ENCODE measurements around the gene SWT1. TPM values are rescaled to one million over a fixed set of nuclear protein-coding genes. Genes with fewer than 3 reads are reported as not detected.

The SWT1 gene
- total and polyA plus RNA-seq, 2 of the 4 experiments (the other 2 are of a cell fraction), result 0.82 to 2.7 TPM

DNA sequence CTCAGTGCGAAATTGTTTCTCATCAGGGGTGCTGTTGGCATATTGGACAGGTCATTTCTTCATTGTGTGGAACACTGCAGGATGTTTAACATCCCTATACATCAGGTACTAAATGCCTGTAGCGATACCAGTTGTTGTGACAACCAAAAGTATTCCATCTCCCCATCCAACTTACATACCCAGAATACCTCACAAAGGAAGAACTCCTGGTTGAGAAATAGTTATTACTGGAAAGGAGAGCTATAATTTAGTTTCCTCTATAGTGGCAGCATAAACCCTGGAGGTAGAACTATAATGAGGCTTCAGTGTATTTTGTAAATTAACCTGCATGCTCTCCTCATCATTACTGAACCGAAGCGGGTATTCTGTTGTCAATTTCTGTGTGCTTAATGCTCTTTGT lies 115.0 kb downstream of the SWT1 start:
- POLR2A ChIA-PET (ENCODE audit: unreplicated experiment), result no interaction called here
- Histone ChIP-seq H3K23ac (ENCODE audit: low read depth, low read length) (no peak overlapping the region), H3K36me3 (ENCODE audit: control insufficient read depth, insufficient read depth, low read length) (no peaks in the 10 kb centered on the region), H3K56ac (ENCODE audit: extremely low read depth, insufficient read depth, low read length) (no peak overlapping the region), H4K20me1 (ENCODE audit: insufficient read depth, low read length) (no peaks in the 10 kb centered on the region), H3K9me3 (ENCODE audit: control insufficient read depth, insufficient read depth, low read length) (no peaks in the 10 kb centered on the region), H2BK120ac (ENCODE audit: low read depth, low read length) (no peak overlapping the region), H4K91ac (ENCODE audit: insufficient read depth, low read depth, low read length) (no peak overlapping the region), H3K9me1 (ENCODE audit: insufficient read depth, low read length) (no peaks in the 10 kb centered on the region), H4K8ac (ENCODE audit: low read depth in 2 of 2, low read length in 2 of 2) (no peak overlapping the region), H3K27me3 (ENCODE audit: control insufficient read depth, insufficient read depth, low read length) (no peaks in the 10 kb centered on the region), H4K5ac (ENCODE audit: low read depth, low read length) (no peak overlapping the region), H2AK9ac (replicated peaks; ENCODE audit: low read depth, low read length, poor library complexity) (no peak overlapping the region), H2BK5ac (ENCODE audit: low read depth, low read length, poor library complexity, severe bottlenecking) (no peak overlapping the region), H3K79me1 (ENCODE audit: low read depth in 1 of 2, low read length in 2 of 2) (no peaks in the 10 kb centered on the region), H3K4ac (ENCODE audit: low read depth, low read length) (no peak overlapping the region), H2BK20ac (ENCODE audit: low read depth, low read length) (no peak overlapping the region), H2AFZ (replicated peaks; ENCODE audit: low read length, poor library complexity) (no peak overlapping the region), H3K14ac (replicated peaks; ENCODE audit: low read depth, low read length) (no peak overlapping the region), H3K4me1 (ENCODE audit: control insufficient read depth, insufficient read depth, low read length) (peaks cover 2% of the 10 kb centered on the region; the same call in 1 of the 2 replicates), H2BK15ac (ENCODE audit: low read depth, low read length) (no peak overlapping the region), H3K4me2 (ENCODE audit: low read depth, low read length) (no peak overlapping the region), H3K9ac (ENCODE audit: low read depth, low read length) (no peak overlapping the region), H2AK5ac (ENCODE audit: low read depth, low read length) (no peak overlapping the region), H3K27ac (ENCODE audit: insufficient read depth, low read length) (no peak overlapping the region), H3K18ac (ENCODE audit: low read depth, low read length) (no peak overlapping the region), H3K4me3 (ENCODE audit: insufficient read depth, low read depth, low read length) (no peak overlapping the region)
- CTCF ChIA-PET, result no interaction called here
- intact Hi-C loops (cut with micrococcal nuclease), result no loop called here
- in situ Hi-C loops (cut with MboI; ENCODE audit: low sequenced_read_pairs), result no loop called here
- no peak for TF ChIP-seq RCOR1 (IDR thresholded peaks at IDR 0.05; ENCODE audit: insufficient replicate concordance, low read length)
- TF ChIP-seq CEBPB (IDR thresholded peaks at IDR 0.05; ENCODE audit: low read depth, low read length), result no peak
- no peak for TF ChIP-seq BHLHE40 (IDR thresholded peaks at IDR 0.05; ENCODE audit: low read depth, low read length)
- no peak for TF ChIP-seq CHD1 (IDR thresholded peaks at IDR 0.05; ENCODE audit: low read depth, low read length)
- no peak for TF ChIP-seq NFE2L2 (IDR thresholded peaks at IDR 0.05; ENCODE audit: low read depth, low read length)
- TF ChIP-seq, protein P1, sequence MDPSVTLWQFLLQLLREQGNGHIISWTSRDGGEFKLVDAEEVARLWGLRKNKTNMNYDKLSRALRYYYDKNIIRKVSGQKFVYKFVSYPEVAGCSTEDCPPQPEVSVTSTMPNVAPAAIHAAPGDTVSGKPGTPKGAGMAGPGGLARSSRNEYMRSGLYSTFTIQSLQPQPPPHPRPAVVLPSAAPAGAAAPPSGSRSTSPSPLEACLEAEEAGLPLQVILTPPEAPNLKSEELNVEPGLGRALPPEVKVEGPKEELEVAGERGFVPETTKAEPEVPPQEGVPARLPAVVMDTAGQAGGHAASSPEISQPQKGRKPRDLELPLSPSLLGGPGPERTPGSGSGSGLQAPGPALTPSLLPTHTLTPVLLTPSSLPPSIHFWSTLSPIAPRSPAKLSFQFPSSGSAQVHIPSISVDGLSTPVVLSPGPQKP (IDR thresholded peaks at IDR 0.05; ENCODE audit: borderline replicate concordance, low read depth, low read length), result no peak
- no peak for DNase-seq
- dilution Hi-C loops (cut with HindIII; ENCODE audit: low sequenced_read_pairs, unreplicated experiment), result no loop called here
- WGBS, 2 experiments (ENCODE audit: extremely low coverage in 2 of 2, insufficient read length in 1 of 2), result no CpG with 5 or more reads among the region's 4 CpGs
- BruUV-seq (replicated peaks), result no TSS peak
- no peak for ATAC-seq (ENCODE audit: low read depth)

All from IMR-90 (cell line).